Measurements from ENCODE around the gene COQ6.

The COQ6 gene

GRCh38 chr14:73935666-73936065, 14.4 kb upstream of the COQ6 start:
- in situ Hi-C loops (cut with MboI; ENCODE audit: low pct_unique_long_range_greater_than_20kb, low sequenced_read_pairs, unreplicated experiment) = no loop called here
- no peak for TF ChIP-seq CTCF (IDR thresholded peaks at IDR 0.05; ENCODE audit: extremely low read depth, insufficient read depth, missing control alignments)
- DNase-seq (ENCODE audit: low spot score) = peak; percentile 38

- DNase-seq (ENCODE audit: low spot score) = no peak
- no peak for TF ChIP-seq CTCF (IDR thresholded peaks at IDR 0.05; ENCODE audit: extremely low read depth, insufficient read depth, missing control alignments)
- in situ Hi-C loops (cut with MboI; ENCODE audit: low pct_unique_long_range_greater_than_20kb, low sequenced_read_pairs, unreplicated experiment) = no loop called here
Observed at GRCh38 chr14:73936548-73936947, 13.6 kb upstream of the COQ6 start.

- no peak for TF ChIP-seq CTCF (IDR thresholded peaks at IDR 0.05; ENCODE audit: extremely low read depth, insufficient read depth, missing control alignments)
- in situ Hi-C loops (cut with MboI; ENCODE audit: low pct_unique_long_range_greater_than_20kb, low sequenced_read_pairs, unreplicated experiment) = no loop called here
- no peak for DNase-seq (ENCODE audit: low spot score)
Observed at GRCh38 chr14:73937012-73937411, 13.1 kb upstream of the COQ6 start.

GRCh38 chr14:73942180-73942579, 7.9 kb upstream of the COQ6 start:
- no peak for DNase-seq (ENCODE audit: low spot score)
- no peak for TF ChIP-seq CTCF (IDR thresholded peaks at IDR 0.05; ENCODE audit: extremely low read depth, insufficient read depth, missing control alignments)
- in situ Hi-C loops (cut with MboI; ENCODE audit: low pct_unique_long_range_greater_than_20kb, low sequenced_read_pairs, unreplicated experiment) = no loop called here

GRCh38 chr14:73943083-73943482, 7.0 kb upstream of the COQ6 start:
- DNase-seq (ENCODE audit: low spot score) = no peak
- in situ Hi-C loops (cut with MboI; ENCODE audit: low pct_unique_long_range_greater_than_20kb, low sequenced_read_pairs, unreplicated experiment) = no loop called here
- TF ChIP-seq CTCF (IDR thresholded peaks at IDR 0.05; ENCODE audit: extremely low read depth, insufficient read depth, missing control alignments) = no peak

- no peak for DNase-seq (ENCODE audit: low spot score)
- no peak for TF ChIP-seq CTCF (IDR thresholded peaks at IDR 0.05; ENCODE audit: extremely low read depth, insufficient read depth, missing control alignments)
- in situ Hi-C loops (cut with MboI; ENCODE audit: low pct_unique_long_range_greater_than_20kb, low sequenced_read_pairs, unreplicated experiment) = no loop called here
Observed at GRCh38 chr14:73944432-73945158, 5.5 kb upstream of the COQ6 start.
